Pons (tissue), 1 donor: ENCODE measurements around the gene UBQLN4.
"Not testable (repeated sequence)": the region's sequence is repeated elsewhere in the genome, so short reads cannot be mapped to it uniquely, and the experiment has no call there.

Source experiments
- DNase-seq: peaks from one replicate; pipeline ENCODE4 v3.0.0-alpha.2; 2016; ENCODE audit warnings: low spot score

The UBQLN4 gene

DNA sequence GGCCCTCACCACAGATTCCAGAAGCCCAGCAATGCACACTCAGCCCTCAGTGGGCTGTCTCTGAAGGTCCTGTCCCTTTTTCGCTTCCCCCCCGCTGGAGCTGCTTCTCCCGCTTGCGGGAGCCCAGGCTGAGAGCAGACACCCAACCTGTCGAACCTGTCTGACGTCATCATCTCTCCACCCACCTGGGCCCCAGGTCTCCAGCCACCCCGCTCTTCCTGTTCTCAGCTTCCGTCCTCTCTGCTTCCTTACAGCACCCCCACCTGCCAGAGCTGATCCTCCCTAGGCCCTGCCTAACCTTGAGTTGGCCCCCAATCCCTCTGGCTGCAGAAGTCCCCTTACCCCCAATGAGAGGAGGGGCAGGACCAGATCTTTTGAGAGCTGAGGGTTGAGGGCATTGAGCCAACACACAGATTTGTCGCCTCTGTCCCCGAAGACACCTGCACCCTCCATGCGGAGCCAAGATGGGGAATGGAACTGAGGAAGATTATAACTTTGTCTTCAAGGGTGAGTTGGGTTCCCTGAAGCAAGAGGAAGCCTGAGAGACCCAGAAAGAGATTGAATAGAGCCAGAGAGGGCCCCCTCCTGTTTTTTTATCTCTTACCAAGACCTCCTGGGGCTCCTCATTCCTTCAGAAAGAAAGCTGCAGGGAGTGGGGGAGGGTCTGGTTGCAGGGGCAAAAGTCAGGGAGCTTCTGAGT is 7.5 kb upstream of the UBQLN4 start, which contains the start of gene RAB25:
RAB25 (plus strand) TSS at position 224 of the 700 bp plus-strand sequence; CDS start at position 465, 241 bp downstream.
- no peak for DNase-seq

DNA sequence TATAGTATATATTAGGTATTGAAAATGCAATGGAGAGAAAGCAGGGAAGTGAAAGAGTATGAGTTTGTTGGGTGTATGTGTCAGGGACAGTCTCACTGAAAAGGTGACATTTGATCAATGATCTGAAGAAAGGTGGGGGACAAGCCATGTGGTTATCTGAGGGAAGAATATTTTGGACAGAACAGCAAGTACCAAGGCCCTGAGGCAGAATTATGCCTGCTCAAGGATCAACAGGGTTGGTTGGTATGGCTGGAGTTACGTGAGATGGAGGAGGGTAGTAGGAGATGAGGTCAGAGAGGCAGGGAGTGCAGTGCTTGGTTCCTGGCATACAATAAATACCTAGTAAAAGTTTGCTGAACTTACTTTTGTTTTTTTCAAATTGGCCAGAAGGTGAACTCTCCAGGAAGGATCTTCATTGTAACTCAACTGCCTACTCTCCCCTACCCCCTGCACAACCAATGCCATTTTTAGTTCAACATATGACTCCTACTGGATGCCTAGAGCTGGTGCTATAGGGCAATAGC is 2.8 kb upstream of the UBQLN4 start:
- no peak for DNase-seq

DNA sequence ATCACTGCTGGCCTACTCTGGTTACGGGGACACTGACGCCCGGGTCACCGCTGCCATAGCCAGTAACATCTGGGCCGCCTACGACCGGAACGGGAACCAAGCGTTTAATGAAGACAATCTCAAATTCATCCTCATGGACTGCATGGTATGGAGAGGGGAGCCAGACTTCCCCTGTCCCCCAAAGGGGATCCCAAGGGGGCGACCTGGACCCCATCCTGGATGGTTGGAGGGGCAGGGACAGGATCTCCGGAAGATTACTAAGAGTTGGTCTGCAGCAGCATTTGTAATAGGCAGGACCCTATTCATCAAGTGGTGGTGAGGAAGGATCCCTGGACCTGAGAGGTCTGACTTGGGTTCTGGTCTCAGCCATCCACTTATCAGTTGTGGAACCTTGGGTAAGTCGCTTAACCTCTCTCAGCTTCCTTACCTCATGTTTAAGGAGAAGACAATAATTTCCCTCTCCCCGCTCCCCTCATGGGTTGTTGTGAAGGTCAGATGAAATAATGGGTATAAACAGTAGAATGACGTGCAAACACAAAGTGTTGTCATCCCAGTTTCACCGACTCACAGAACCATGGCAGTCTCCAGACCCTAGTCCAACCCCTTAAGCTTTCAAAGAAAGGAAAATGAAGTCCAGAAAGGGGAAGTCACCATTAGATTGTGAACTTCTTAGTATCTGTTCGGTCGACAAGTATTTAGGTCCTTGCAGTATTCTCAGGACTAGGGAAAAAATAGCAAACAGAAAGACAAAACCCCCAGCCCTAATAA is 1.9 kb upstream of the UBQLN4 start:
- no peak for DNase-seq

DNA sequence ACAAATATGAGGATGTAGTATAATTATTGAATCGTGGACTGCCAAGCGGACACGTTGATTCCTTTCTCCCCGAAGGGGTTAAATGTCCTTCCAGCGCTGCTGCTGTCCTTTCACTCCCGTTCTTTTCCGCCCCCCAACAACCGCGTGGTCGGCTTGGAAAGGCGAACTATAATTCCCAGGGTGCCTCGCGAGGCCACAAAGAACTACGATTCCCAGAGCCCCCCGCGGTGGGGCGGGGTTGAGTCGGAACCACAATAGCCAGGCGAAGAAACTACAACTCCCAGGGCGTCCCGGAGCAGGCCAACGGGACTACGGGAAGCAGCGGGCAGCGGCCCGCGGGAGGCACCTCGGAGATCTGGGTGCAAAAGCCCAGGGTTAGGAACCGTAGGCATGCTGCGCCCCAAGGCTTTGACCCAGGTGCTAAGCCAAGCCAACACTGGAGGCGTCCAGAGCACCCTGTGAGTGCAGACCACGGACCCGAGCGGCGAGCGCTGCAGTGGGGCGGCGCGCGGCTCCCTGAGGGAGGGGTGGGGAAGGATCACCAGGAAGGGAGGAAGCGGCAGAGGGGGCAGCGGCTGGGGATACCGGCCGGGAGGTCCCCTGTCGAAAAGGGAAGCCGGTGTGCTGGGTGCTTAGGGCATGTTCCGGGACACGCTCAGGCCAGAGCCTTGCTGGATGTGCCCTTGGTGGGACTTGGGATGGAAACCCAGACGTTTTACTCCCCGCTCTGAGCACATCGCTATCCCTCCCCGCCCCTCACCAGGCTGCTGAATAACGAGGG is 1.1 kb upstream of the UBQLN4 start, which contains the start of gene LAMTOR2:
LAMTOR2 (plus strand) TSS at position 283 of the 781 bp plus-strand sequence; CDS start at position 391, 108 bp downstream.
- DNase-seq, result peak; percentile 99

DNA sequence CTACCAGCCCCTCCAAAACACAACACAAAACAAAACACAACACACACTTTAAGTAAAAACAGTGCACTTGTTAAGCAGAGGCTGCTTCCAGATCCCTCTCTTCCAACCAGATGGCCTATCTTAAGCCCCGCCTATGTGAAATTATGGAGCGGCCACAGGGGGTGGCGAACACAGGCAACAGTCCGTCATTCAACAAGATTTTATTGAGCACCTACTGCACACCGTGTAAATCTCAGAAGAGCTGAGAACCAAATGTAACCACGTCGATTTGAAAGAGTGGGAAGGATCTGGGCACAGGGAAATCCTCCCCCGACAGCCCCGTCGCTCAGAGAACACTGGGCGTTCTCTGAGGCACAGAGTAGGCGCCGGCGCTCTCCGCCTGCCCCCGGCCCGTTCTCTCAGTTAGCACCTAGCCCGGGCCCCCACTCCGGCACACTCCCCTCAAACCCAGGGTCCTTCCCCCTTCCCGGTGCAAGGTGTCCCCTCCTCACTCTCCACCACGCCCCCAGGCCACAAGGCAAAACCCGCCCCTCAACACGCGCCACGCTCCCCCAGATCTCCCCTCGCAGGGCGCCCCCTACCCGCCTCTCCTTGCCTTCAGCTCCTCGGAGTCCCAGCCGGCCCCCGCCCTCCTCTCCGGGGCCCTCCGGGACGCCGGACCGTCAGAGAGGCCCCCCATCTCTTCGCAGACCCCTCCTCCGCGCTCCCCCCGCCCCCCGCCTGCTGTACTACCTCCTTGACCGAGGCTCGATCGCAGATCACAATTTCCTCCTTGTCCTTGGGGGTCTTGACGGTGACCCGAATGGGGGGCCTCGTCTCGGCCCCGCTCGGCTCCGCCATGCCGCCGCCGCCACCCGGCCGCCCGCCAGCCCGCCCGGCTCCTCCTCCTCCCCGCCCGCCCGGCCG is 483 bp downstream of the UBQLN4 start:
- peak; percentile 40 for DNase-seq

DNA sequence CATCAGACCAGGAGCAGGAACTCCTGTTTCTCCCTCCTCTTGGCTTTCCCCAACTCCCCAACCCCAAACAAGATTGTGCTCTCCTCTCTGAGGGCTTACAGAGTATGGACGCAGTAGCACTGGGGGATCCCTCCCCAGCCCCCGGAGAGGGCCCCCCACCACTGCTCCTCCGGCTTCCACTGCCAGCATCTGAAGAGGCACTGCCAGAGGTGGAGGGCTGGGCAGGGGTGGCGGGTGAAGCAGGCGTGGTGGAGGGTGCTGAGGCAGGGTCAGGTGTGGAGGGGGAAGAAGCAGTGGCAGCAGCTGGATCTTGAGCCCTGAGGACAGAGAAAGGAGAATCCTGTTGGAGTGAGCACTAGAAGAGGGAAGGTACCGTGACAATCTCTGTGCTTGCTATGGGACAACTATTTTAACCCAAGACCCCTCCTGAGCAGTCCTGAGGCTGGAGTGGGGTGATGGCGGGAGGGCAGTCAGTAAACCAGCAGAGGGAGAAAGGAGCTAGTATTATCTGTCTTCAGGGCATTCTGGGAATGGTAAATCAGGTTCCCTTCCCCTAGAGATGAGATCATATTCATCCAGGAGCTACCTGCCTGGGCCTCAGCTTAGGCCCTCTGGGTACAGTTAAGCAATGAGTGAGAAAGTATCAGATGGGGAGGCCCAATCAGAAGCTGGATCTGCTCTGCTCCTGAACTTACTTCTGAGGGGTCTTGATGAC is 2.4 kb downstream of the UBQLN4 start:
- no peak for DNase-seq

DNA sequence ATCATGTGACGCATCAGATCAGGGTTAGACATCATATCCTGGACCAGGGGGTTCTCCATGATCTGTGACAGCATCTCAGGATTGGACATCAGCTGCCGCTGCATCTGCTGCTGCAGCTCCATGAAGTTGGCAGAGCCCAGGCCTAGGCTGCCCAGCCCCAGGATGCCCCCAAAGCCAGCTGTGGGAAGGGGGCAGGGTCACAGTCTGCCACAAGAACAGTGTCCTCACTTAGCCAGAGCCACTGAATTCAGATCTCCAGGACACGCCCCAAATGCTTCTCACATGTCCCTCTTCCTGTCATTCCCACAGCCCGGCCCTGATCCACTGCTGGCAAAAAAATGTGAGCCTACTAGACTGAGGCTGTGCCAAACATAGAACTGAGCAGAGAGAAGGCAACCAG is 3.2 kb downstream of the UBQLN4 start:
- peak; percentile 49 for DNase-seq

DNA sequence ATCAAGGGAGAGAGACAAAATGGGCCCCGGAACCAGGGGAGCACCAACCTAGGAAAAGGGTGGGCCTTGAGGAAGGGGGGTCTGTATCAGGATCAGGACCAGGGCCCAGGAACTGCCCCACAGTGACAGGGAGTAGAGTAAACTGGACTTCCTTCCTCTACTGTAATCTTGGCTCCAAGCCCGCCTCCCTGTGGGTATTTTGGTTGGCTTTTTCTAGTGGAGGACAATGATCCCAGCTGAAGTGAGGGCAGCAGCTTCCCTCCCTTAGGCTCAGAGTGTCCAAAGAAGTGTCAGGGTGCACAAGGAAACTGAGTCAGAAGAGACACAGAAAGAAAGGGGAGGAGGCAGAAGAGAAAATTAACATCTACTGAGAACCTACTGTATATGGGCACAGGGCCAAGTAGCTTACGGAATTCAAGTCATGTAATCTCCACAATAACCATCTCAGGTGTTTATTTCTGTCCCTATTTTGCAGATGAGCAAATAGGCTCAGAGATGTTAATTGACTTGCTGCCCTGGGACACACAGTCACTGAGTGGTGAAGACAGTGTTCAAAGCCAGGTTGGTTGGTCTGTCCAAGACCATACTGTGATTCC is 4.8 kb downstream of the UBQLN4 start:
- DNase-seq, result no peak

DNA sequence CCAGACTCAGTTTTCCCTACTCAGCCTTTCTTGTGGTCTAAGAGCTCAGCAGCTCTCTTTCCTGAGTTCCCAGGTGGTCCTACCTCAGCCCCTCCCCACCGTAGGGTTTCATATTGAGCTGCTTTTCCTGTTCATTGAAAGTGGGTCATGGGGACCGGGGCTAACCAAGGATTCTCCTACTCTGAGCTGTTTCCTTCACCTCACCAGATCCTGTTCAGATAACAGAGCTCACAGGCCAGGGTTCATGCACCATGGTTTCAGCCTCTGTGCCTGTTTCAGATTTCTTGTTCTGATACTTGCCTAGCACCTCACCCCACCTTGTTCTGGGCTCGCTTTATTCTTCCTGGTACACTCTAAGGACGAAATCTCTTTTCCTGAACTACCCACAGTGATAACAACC is 8.5 kb downstream of the UBQLN4 start:
- no peak for DNase-seq

DNA sequence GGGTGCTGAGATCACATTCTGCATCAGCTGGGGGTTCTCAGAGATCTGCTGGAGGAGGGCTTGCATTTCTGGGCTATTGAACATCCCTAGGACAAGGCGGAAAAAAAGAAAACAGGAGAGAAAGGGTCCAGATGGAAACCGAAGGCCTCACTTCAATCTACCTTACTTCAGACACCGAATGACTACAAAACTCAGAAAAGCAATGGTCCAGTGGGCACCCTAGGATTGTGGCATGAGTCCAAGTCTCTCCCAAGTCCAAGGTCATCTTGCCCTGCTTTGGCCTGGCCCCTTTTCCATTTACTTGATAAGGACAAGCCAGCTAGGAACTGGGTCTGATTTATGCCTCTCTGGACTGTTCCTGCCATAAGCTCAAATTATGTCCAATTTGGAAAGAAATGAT is 10.8 kb downstream of the UBQLN4 start:
- no peak for DNase-seq

DNA sequence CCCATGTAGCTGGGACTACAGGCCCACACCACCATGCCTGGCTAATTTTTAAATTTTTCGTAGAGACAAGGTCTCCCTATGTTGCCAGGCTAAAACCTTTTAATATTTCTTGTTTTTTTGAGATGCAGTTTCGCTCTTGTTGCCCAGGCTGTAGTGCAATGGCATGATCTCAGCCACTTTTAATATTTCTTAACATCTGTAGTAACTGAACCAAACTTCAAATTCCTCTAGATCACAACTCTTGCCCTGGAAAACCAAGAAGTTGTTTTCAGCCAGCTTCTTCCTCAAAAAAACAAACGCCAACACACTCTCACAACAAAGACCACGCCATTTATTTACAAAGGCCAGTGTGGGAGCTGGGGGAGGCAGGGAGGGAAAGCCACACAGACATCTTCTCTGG is 18.6 kb downstream of the UBQLN4 start:
- not testable (repeated sequence) for DNase-seq

DNA sequence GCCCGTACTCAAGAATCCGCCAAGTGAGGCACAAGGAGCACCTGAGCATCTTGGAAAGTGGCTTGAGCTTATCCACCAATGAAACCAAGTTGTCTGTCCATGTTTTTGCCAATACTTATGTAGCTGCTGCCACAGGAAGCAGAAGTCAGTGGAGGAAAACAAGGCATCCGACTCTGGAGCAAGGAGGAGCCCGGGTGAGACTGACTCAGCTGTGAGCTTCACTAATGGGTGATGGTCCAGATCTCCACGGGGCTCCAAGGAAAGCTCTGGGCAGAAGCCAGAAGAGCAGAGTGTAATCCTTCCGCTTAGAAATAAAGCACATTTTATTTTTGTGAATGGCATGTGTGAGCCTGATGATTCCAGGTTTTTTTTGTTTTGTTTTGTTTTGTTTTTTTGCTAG is 20.6 kb downstream of the UBQLN4 start:
- DNase-seq, result no peak

DNA sequence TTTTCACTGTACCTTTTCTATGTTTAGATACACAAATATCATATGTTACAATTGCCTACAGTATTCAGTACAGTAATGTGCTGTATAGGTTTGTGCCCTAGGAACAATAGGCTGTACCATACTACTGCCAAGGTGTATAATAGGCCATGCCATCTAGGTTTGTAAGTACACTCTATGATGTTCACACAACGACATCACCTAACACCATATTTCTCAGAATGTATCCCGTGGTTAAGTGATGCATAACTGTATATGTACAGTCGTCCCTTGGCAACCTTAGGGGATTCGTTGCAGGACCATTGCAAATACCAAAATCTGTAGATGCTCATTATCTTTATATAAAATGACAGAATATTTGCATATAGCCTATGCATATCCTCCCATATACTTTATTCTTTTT is 27.0 kb downstream of the UBQLN4 start:
- DNase-seq, result no peak

DNA sequence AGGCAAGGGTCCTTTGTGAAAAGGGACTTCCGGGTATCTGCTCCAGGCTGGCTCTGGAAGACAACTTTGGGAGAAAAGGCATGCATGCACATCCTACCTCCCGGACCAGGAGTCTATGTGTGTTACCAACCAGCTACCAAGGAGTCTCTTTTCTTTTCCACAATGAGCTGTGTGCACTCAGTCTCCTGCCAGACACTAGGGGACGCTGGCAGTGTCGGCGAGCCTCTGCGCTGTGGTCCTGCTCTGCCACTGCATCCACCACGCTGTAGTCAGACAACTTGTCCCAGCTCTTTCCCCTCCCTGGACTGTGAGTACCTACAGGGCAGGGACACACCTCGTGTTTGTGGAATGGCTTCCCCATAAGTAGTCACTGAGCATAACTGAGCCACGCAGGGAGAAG is 27.7 kb downstream of the UBQLN4 start:
- no peak for DNase-seq

DNA sequence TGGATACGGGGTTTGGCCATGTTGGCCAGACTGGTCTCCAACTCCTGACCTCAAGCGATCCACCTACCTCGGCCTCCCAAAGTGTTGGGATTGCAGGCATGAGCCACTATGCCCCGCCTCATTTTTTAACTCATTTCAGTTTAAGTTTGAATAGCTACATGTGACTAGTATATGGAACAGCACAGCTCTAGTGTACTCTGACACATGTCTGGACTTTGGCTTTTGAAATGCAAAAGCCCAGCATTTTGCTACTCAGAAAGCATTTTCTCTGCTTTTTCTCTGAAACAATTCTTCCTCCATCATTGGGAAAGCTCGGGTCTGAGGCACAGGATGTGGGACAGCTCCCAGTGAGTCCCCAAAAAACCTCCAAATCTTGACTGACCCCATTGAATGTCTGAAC is 28.8 kb downstream of the UBQLN4 start:
- DNase-seq, result no peak

DNA sequence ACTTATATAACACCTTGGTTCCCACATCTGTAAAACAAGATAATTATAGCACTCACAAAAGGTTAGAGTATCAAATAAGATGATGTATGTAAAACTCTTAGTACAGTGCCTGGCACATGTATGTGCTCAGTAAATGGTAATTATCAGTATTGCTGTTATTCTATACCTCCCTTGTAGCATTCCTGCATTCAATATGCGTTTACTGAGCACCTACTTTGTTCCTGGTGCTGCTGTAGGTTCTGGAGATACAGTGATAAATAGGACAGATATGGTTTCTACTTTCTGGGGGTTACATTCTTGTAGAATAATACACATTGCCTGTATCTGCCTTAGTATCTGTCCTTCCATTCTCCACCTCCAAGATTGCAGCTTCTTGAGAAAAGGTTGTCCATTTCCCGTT is 31.6 kb downstream of the UBQLN4 start:
- DNase-seq, result no peak

DNA sequence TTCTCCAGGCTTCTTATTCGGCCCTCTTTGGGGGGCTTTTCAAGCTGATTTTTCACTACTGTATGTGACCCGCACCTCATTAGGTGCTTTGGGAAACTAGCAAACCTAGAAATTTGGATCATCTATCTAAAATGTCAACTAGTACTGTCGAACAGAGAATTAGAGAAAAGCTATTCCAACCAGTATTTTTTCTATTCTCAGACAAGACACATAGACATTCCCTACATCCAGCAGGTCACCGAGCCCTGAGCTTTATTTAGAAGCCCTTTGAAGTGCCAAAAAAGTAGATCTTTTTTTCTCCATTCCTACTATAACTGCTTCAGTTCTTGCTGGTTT is 32.5 kb downstream of the UBQLN4 start:
- DNase-seq, result no peak

DNA sequence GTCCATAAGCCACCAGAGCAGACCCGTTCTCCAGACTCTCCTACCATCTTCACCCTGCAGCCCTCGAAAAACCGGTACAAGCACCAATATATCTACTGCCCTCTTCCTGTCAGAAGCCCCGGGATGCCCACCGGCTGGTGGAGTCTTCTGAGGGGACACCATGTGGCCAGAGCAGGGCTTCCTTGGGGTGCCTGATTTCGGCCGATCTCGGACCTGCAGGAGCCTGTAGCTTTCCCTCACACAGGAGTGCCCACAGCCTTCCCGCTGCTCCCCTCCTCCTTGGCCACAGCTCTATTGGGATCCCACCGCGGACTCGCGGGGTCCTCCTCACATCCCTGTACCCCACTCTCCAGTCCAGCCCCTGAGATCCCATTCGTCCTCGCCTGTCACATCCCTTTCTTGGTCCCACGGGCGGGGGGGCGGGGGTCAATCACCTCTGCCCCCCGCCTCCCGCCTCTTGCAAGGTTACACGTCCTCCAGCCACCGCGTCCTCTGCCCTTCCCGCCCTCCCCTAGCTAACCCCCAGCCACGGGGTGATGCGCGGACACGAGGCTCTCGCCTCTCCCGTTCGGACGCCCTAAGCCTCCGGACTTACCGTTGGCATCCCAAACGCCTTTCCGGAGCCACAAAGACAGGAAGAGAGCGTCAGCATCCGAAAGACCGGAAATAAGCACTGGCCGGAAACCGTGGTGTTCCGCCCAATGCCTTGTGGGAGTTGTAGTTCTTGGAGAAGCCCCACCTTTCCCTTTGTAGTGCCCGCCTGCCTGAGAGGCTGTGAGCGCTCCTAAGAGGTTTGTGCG is 33.1 kb downstream of the UBQLN4 start, which contains the start of gene SSR2:
SSR2 (minus strand) TSS at position 659 of the 800 bp plus-strand sequence. CDS start 784 bp downstream, outside the sequence.
- peak; percentile 95 for DNase-seq

DNA sequence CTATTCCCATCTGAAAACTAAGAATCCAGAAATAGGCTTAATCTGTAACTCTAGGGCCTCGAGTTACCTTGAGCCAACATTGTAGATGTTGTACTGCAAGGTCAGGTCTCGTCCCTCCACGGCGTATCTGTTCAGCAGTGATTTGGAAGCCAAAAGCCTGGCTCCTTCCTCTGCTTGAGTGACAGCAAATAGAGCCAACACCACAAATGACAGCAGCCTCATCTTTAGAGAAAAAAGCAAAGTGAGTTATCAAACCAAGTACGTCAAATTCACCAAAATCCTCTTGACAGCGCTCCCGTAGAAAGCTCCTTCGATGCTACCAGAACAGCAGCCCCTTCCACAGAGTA is 33.7 kb downstream of the UBQLN4 start:
- DNase-seq, result no peak
